HCT116 (cell line): Measurements from ENCODE around the gene RCBTB1.

Experiments
- CTCF ChIP-seq, 3 experiments: fragments of 200-600 bp in 1 of 3; sonication (generic) in 1 of 3; IDR thresholded peaks in 2 of 3; conservative IDR thresholded peaks in 1 of 3; 2 replicates each; pipeline ENCODE4 v1.5.1; 2012 to 2017; ENCODE audit warnings: low read depth in 2 of 3, low read length in 2 of 3, antibody characterized with exemption in 1 of 3, borderline replicate concordance in 1 of 3, control low read depth in 1 of 3, mild to moderate bottlenecking in 1 of 3, mixed read lengths in 1 of 3, mixed run types in 1 of 3, moderate library complexity in 1 of 3; ENCODE audit not compliant: insufficient read depth in 1 of 3
- EZH2phosphoT487 ChIP-seq: fragments of 200-600 bp; IDR thresholded peaks from 2 replicates; pipeline ENCODE4 v1.6.1; 2018; ENCODE audit warnings: antibody characterized with exemption, borderline replicate concordance
- MAX ChIP-seq: IDR thresholded peaks from 2 replicates; pipeline ENCODE4 v1.6.1; 2012
- REST ChIP-seq: IDR thresholded peaks from 2 replicates; pipeline ENCODE4 v1.6.1; 2012; ENCODE audit warnings: low read depth

- TF ChIP-seq CTCF (IDR thresholded peaks at IDR 0.05 in 2 of 3, conservative IDR thresholded peaks at IDR 0.05 in 1 of 3; ENCODE audit: borderline replicate concordance in 1 of 3, insufficient read depth in 1 of 3, low read depth in 2 of 3, low read length in 2 of 3) (no peak), REST (no peak), EZH2phosphoT487 (no peak), MAX (no peak)
Observed at GRCh38 chr13:49563516-49563915, 21.8 kb downstream of the RCBTB1 start.
